T-helper 17 cell (primary cell): Measurements from ENCODE around the gene MAN1A2. TPM values are rescaled to one million over a fixed set of nuclear protein-coding genes. Genes with fewer than 3 reads are reported as not detected.
"Not testable (repeated sequence)": the region's sequence is repeated elsewhere in the genome, so short reads cannot be mapped to it uniquely, and the experiment has no call there.

Experiments
- ATAC-seq: fragments of 150-1000 bp; cut with Tn5 transposase; 2 replicates; pipeline ENCODE4 v1.10.0; 2021; ENCODE audit warnings: mild to moderate bottlenecking, moderate library complexity
- DNase-seq, 3 donors: peaks; one replicate each; pipeline versions ENCODE4 v3.0.0 to v3.0.0-alpha.2; 2020 to 2021
- H3K9me3 ChIP-seq: one replicate; pipeline ENCODE4 v1.7.0; 2013; ENCODE audit warnings: low read length, mild to moderate bottlenecking; ENCODE audit not compliant: control insufficient read depth, poor library complexity, severe bottlenecking
- H3K27ac Mint-ChIP-seq: one replicate; pipeline ENCODE4 v1.8.0; 2022; ENCODE audit warnings: mild to moderate bottlenecking, moderate library complexity, mixed read lengths
- H3K27me3 Mint-ChIP-seq: one replicate; pipeline ENCODE4 v1.8.0; 2022; ENCODE audit warnings: mixed read lengths
- H3K36me3 Mint-ChIP-seq: one replicate; pipeline ENCODE4 v1.8.0; 2022; ENCODE audit warnings: low read depth, mixed read lengths
- H3K4me1 Mint-ChIP-seq: one replicate; pipeline ENCODE4 v1.8.0; 2022; ENCODE audit warnings: mild to moderate bottlenecking, mixed read lengths
- H3K4me3 Mint-ChIP-seq: one replicate; pipeline ENCODE4 v1.8.0; 2022; ENCODE audit warnings: mild to moderate bottlenecking, moderate library complexity, mixed read lengths
- total RNA-seq, 4 donors: library from RNA in 2 of 4; stranded (reverse) in 2 of 4; gene quantifications; one replicate each; pipeline ENCODE4 v1.2.3 and lab custom pipeline; 2022 to 2026

MAN1A2 gene
- total RNA-seq, 2 donors from 2014 or later = 51.6 to 52.9 TPM

GRCh38 chr1:117433943-117434342 lies 66.7 kb downstream of the MAN1A2 start:
- DNase-seq (no peak), ATAC-seq (no peak)
- H3K27ac Mint-ChIP-seq = no peak overlapping the region
- peaks cover 3% of the 10 kb centered on the region for H3K36me3 Mint-ChIP-seq
- peaks cover 23% of the 10 kb centered on the region for H3K4me1 Mint-ChIP-seq
- H3K27me3 Mint-ChIP-seq = no peaks in the 10 kb centered on the region
- H3K4me3 Mint-ChIP-seq = no peak overlapping the region
- H3K9me3 ChIP-seq = no peaks in the 10 kb centered on the region

- H3K36me3 Mint-ChIP-seq = peaks cover 3% of the 10 kb centered on the region
- no peaks in the 10 kb centered on the region for H3K27me3 Mint-ChIP-seq
- H3K9me3 ChIP-seq = no peaks in the 10 kb centered on the region
- H3K4me3 Mint-ChIP-seq = no peak overlapping the region
- no peak overlapping the region for H3K27ac Mint-ChIP-seq
- H3K4me1 Mint-ChIP-seq = peaks cover 29% of the 10 kb centered on the region
- DNase-seq (no peak), ATAC-seq (no peak)
These were observed 69.3 kb downstream of the MAN1A2 start for GRCh38 chr1:117436513-117436912.

GRCh38 chr1:117447661-117448060 lies 80.4 kb downstream of the MAN1A2 start:
- Mint-ChIP-seq H3K4me3 (no peak overlapping the region), H3K27ac (no peak overlapping the region), H3K27me3 (no peaks in the 10 kb centered on the region), H3K4me1 (no peaks in the 10 kb centered on the region), H3K36me3 (peaks cover 14% of the 10 kb centered on the region)
- ATAC-seq (no peak), DNase-seq (no peak)
- H3K9me3 ChIP-seq = no peaks in the 10 kb centered on the region

- peaks cover 3% of the 10 kb centered on the region for H3K4me1 Mint-ChIP-seq
These were observed 85.0 kb downstream of the MAN1A2 start for GRCh38 chr1:117452216-117452615.

GRCh38 chr1:117453958-117454357 lies 86.7 kb downstream of the MAN1A2 start:
- ATAC-seq (no peak), DNase-seq (no peak)
- no peaks in the 10 kb centered on the region for H3K9me3 ChIP-seq
- no peak overlapping the region for H3K27ac Mint-ChIP-seq
- no peak overlapping the region for H3K4me3 Mint-ChIP-seq
- H3K27me3 Mint-ChIP-seq = no peaks in the 10 kb centered on the region
- H3K36me3 Mint-ChIP-seq = peaks cover 11% of the 10 kb centered on the region
- H3K4me1 Mint-ChIP-seq = peaks cover 3% of the 10 kb centered on the region

More at GRCh38 chr1:117452216-117452615, 85.0 kb downstream of the MAN1A2 start:
- H3K9me3 ChIP-seq = no peaks in the 10 kb centered on the region
- ATAC-seq (no peak), DNase-seq (no peak)
- H3K4me3 Mint-ChIP-seq = no peak overlapping the region
- H3K27me3 Mint-ChIP-seq = no peaks in the 10 kb centered on the region
- H3K27ac Mint-ChIP-seq = no peak overlapping the region
- H3K36me3 Mint-ChIP-seq = peaks cover 15% of the 10 kb centered on the region

- not testable (repeated sequence) for H3K4me3 Mint-ChIP-seq, H3K36me3 Mint-ChIP-seq, DNase-seq
These were observed 91.2 kb downstream of the MAN1A2 start for GRCh38 chr1:117458410-117458809.

GRCh38 chr1:117466761-117467160 lies 99.5 kb downstream of the MAN1A2 start:
- no peak overlapping the region for H3K4me3 Mint-ChIP-seq
- H3K4me1 Mint-ChIP-seq = no peaks in the 10 kb centered on the region
- H3K27ac Mint-ChIP-seq = no peak overlapping the region
- H3K9me3 ChIP-seq = no peaks in the 10 kb centered on the region
- H3K27me3 Mint-ChIP-seq = no peaks in the 10 kb centered on the region
- DNase-seq (no peak), ATAC-seq (no peak)
- H3K36me3 Mint-ChIP-seq = peaks cover 17% of the 10 kb centered on the region

More at GRCh38 chr1:117458410-117458809, 91.2 kb downstream of the MAN1A2 start:
- not testable (repeated sequence) for H3K27me3 Mint-ChIP-seq, H3K27ac Mint-ChIP-seq, ATAC-seq, H3K4me1 Mint-ChIP-seq, H3K9me3 ChIP-seq

- Mint-ChIP-seq H3K36me3 (peaks cover 17% of the 10 kb centered on the region), H3K27ac (peak overlapping the region; percentile 51), H3K27me3 (no peaks in the 10 kb centered on the region), H3K4me3 (no peak overlapping the region), H3K4me1 (no peaks in the 10 kb centered on the region)
- no peak for ATAC-seq
- no peak for DNase-seq
- no peaks in the 10 kb centered on the region for H3K9me3 ChIP-seq
These were observed 100.1 kb downstream of the MAN1A2 start for GRCh38 chr1:117467336-117467735.

GRCh38 chr1:117473063-117473462 lies 105.8 kb downstream of the MAN1A2 start:
- DNase-seq (no peak), ATAC-seq (no peak)
- Mint-ChIP-seq H3K27me3 (no peaks in the 10 kb centered on the region), H3K4me3 (no peak overlapping the region), H3K4me1 (no peaks in the 10 kb centered on the region), H3K27ac (no peak overlapping the region), H3K36me3 (peaks cover 15% of the 10 kb centered on the region)
- no peaks in the 10 kb centered on the region for H3K9me3 ChIP-seq

- peaks cover 14% of the 10 kb centered on the region for H3K36me3 Mint-ChIP-seq
- DNase-seq, H3K4me1 Mint-ChIP-seq, H3K9me3 ChIP-seq, ATAC-seq, H3K27ac Mint-ChIP-seq, H3K4me3 Mint-ChIP-seq, H3K27me3 Mint-ChIP-seq: not testable (repeated sequence)
These were observed 108.2 kb downstream of the MAN1A2 start for GRCh38 chr1:117475495-117475894.

GRCh38 chr1:117479086-117479485 lies 111.8 kb downstream of the MAN1A2 start:
- Mint-ChIP-seq H3K27me3 (no peaks in the 10 kb centered on the region), H3K36me3 (peaks cover 21% of the 10 kb centered on the region), H3K4me3 (no peak overlapping the region), H3K4me1 (no peaks in the 10 kb centered on the region), H3K27ac (no peak overlapping the region)
- H3K9me3 ChIP-seq = no peaks in the 10 kb centered on the region
- ATAC-seq = no peak
- no peak for DNase-seq

- no peak for DNase-seq
- Mint-ChIP-seq H3K27ac (no peak overlapping the region), H3K4me1 (peaks cover 2% of the 10 kb centered on the region), H3K4me3 (no peak overlapping the region), H3K36me3 (peaks cover 19% of the 10 kb centered on the region), H3K27me3 (no peaks in the 10 kb centered on the region)
- no peak for ATAC-seq
- no peaks in the 10 kb centered on the region for H3K9me3 ChIP-seq
These were observed 114.2 kb downstream of the MAN1A2 start for GRCh38 chr1:117481410-117481809.

- peaks cover 3% of the 10 kb centered on the region for H3K36me3 Mint-ChIP-seq
- peaks cover 7% of the 10 kb centered on the region for H3K4me1 Mint-ChIP-seq
These were observed 126.7 kb downstream of the MAN1A2 start for GRCh38 chr1:117493906-117494305.

GRCh38 chr1:117495068-117495467 lies 127.8 kb downstream of the MAN1A2 start:
- Mint-ChIP-seq H3K4me1 (peaks cover 5% of the 10 kb centered on the region), H3K27ac (no peak overlapping the region), H3K4me3 (no peak overlapping the region), H3K36me3 (peaks cover 3% of the 10 kb centered on the region), H3K27me3 (no peaks in the 10 kb centered on the region)
- no peak for DNase-seq
- ATAC-seq = no peak
- H3K9me3 ChIP-seq = no peaks in the 10 kb centered on the region

More at GRCh38 chr1:117493906-117494305, 126.7 kb downstream of the MAN1A2 start:
- H3K4me3 Mint-ChIP-seq = no peak overlapping the region
- DNase-seq = no peak
- no peak for ATAC-seq
- no peaks in the 10 kb centered on the region for H3K9me3 ChIP-seq
- H3K27me3 Mint-ChIP-seq = no peaks in the 10 kb centered on the region
- H3K27ac Mint-ChIP-seq = no peak overlapping the region
